Stimulated activated CD4-positive, alpha-beta T cell treated with anti-CD3 and anti-CD28 coated beads, Interleukin-2, amount 100 ng/mL, for 24 hours (primary cell): ENCODE measurements around the gene OR13J1.
"Not testable (repeated sequence)": the region's sequence is repeated elsewhere in the genome, so short reads cannot be mapped to it uniquely, and the experiment has no call there.

ENCODE experiments used
- DNase-seq, 2 donors: peaks; one replicate each; pipeline ENCODE4 v3.0.0-alpha.2; 2020

The OR13J1 gene

GRCh38 chr9:35903049-35903448 is 32.8 kb upstream of the OR13J1 start:
- DNase-seq, result peak in 1 of 2 donors; percentile 39

GRCh38 chr9:35899021-35899420 is 28.8 kb upstream of the OR13J1 start:
- no peak for DNase-seq

GRCh38 chr9:35898337-35898736 is 28.1 kb upstream of the OR13J1 start:
- no peak for DNase-seq

GRCh38 chr9:35897376-35898099 is 27.3 kb upstream of the OR13J1 start:
- DNase-seq, result not testable (repeated sequence)

- no peak for DNase-seq
Observed at GRCh38 chr9:35896570-35896969, 26.4 kb upstream of the OR13J1 start.

GRCh38 chr9:35892051-35892450 is 21.9 kb upstream of the OR13J1 start:
- no peak for DNase-seq

- no peak for DNase-seq
Observed at GRCh38 chr9:35891646-35892045, 21.4 kb upstream of the OR13J1 start.

GRCh38 chr9:35884908-35885307 is 14.7 kb upstream of the OR13J1 start:
- DNase-seq, result not testable (repeated sequence)

GRCh38 chr9:35882996-35883395 is 12.8 kb upstream of the OR13J1 start:
- DNase-seq, result no peak

- DNase-seq, result peak; percentile 87 to 88
Observed at GRCh38 chr9:35882263-35882848, 12.2 kb upstream of the OR13J1 start.

GRCh38 chr9:35872505-35872904 is 2.3 kb upstream of the OR13J1 start:
- DNase-seq, result no peak

- DNase-seq, result no peak
Observed at GRCh38 chr9:35871545-35871944, 1.3 kb upstream of the OR13J1 start.

GRCh38 chr9:35869621-35870216 is 482 bp downstream of the OR13J1 start:
- no peak for DNase-seq

GRCh38 chr9:35868933-35869332 is 1.3 kb downstream of the OR13J1 start:
- no peak for DNase-seq

GRCh38 chr9:35867538-35867937 is 2.7 kb downstream of the OR13J1 start:
- DNase-seq, result no peak

GRCh38 chr9:35864695-35865255 is 5.4 kb downstream of the OR13J1 start:
- no peak for DNase-seq

- no peak for DNase-seq
Observed at GRCh38 chr9:35863583-35863982, 6.6 kb downstream of the OR13J1 start.

GRCh38 chr9:35862328-35862727 is 7.9 kb downstream of the OR13J1 start:
- DNase-seq, result no peak

- DNase-seq, result peak in 1 of 2 donors; percentile 10
Observed at GRCh38 chr9:35861161-35861897, 8.9 kb downstream of the OR13J1 start.

GRCh38 chr9:35859990-35860339 is 10.2 kb downstream of the OR13J1 start:
- DNase-seq, result no peak

- DNase-seq, result peak in 1 of 2 donors; percentile 15
Observed at GRCh38 chr9:35859310-35859989, 10.8 kb downstream of the OR13J1 start.

GRCh38 chr9:35858458-35858857 is 11.7 kb downstream of the OR13J1 start:
- DNase-seq, result no peak

- DNase-seq, result peak in 1 of 2 donors; percentile 8
Observed at GRCh38 chr9:35856882-35857281, 13.3 kb downstream of the OR13J1 start.
